ENCODE measurements around the gene NUPR1.

DNA sequence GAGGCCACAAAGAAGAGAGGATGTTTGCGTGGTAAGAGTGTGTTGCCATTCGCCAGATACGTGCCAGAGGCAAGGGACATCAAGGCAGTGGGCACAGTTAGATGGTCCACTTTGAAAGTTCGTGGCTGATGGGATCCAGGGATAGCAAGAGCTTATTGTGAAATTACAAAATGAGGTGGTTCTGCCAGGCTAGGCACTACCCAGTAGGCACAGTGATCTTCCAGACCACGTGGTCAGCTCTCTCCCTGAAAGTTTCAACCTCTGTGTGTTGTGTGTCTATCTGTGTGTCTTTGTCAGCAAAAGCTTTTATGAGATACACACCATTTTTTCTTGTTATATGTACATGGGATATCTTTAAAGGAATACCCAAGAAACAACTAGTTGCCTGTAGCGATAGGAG lies 24.4 kb upstream of the NUPR1 start:
- TF ChIP-seq POLR2A (IDR thresholded peaks at IDR 0.05) (no peak), POLR2AphosphoS5 (IDR thresholded peaks at IDR 0.05) (no peak), CTCF (IDR thresholded peaks at IDR 0.05) (no peak)
